GM21786 (cell line): ENCODE data around the gene TCF23.

Experiments
- ATAC-seq: cut with Tn5 transposase; IDR thresholded peaks from one replicate; pipeline ENCODE4 v1.9.1; 2021; ENCODE audit not compliant: unreplicated experiment

The TCF23 gene

DNA sequence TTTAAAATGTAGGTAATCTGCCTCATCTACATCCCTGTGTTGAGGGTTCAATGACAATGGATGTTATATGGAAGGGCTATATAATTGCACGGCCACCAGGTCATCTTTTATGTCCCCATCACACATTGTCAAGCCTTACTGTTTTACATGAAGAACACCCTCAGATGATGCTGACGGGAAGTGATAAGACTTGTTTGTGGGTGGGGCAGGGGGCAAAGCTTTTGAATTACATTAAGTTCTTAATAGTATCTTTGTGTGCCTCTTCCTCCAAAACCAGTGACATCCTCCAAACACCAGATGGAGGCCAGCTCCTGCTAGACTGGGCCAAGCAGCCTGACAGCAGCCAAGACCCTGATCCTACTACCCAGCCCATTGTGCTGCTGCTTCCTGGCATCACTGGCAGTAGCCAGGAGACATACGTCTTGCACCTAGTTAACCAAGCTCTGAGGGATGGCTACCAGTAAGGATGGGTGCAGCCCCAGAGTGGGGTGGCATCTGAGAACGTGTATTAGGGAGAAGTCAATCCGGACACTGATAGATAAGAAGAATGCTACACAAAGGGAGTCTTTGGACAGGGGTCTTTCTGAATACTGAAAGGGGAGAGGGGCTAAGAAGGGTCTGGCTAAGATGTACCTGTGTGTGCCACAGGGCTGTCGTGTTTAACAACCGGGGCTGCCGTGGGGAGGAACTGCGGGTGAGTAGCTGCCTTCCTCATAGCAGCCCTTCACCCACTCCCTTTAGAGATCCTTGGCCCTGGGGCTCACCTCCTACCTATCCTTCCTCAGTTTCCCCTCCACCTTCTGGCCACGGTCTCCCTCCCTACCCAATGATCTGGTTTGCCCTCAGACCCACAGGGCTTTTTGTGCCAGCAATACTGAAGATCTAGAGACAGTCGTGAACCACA is 19.9 kb upstream of the TCF23 start:
- no peak for ATAC-seq

DNA sequence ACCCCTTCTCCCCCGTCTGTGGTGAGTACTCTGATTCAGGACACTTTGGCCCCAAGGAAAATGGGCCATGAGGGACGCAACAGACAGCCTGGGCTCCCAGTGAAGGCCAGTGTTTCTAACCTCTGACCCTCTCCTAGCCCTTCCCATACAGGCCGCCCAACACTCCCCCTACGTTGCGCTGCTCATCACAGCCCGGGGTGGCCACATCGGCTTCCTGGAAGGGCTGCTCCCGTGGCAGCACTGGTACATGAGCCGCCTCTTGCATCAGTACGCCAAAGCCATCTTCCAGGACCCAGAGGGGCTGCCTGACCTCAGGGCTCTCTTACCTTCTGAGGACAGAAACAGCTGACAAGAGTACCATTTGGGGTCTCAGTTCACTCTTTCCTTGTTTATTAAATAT is 18.4 kb upstream of the TCF23 start:
- no peak for ATAC-seq

- no peak for ATAC-seq
Measured at GRCh38 chr2:27131429-27131828, 17.4 kb upstream of the TCF23 start.

DNA sequence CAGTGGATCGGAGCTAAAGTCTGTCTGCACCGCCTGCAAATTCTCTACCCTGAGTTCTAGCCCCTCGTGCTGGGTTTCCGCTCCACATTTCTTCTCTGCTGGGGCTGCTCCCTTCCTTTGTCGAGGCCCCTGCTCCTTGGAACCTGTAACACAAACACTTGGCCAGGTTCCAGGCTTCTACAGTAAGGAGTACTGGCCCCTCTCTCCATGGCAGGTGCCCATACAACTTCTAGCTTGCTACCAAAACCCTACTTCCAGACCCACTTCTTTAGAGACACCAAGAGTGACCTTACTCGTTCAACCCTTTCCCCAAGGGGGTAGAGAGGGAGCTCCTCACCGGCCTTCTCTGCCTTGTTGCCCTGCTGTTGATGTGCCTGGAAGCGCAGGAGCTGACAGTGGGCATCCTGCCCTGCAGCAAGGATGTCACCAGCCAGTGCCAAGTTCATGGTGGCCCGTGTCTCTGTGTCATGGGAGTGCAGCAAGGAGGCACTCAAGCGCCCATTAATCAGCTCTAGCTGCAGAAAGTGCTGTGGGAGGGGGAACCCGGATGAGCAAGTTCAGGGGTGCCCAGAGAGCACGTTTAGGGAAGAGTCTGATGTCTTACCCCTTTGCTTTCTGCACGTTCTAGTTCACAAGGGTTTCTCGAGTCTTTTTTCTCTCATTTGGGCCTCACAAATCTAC is 15.5 kb upstream of the TCF23 start:
- no peak for ATAC-seq

GRCh38 chr2:27133905-27134780 is 14.7 kb upstream of the TCF23 start, which contains the start of gene PREB:
Gene PREB (minus strand): TSS chr2:27134636. CDS start chr2:27134421, 215 bp downstream.
- peak; percentile 79 for ATAC-seq

GRCh38 chr2:27134781-27135477 is 13.9 kb upstream of the TCF23 start:
- ATAC-seq = no peak

GRCh38 chr2:27135478-27135955 is 13.3 kb upstream of the TCF23 start:
- ATAC-seq = no peak

- ATAC-seq = no peak
Measured at GRCh38 chr2:27136751-27137150, 12.1 kb upstream of the TCF23 start.

DNA sequence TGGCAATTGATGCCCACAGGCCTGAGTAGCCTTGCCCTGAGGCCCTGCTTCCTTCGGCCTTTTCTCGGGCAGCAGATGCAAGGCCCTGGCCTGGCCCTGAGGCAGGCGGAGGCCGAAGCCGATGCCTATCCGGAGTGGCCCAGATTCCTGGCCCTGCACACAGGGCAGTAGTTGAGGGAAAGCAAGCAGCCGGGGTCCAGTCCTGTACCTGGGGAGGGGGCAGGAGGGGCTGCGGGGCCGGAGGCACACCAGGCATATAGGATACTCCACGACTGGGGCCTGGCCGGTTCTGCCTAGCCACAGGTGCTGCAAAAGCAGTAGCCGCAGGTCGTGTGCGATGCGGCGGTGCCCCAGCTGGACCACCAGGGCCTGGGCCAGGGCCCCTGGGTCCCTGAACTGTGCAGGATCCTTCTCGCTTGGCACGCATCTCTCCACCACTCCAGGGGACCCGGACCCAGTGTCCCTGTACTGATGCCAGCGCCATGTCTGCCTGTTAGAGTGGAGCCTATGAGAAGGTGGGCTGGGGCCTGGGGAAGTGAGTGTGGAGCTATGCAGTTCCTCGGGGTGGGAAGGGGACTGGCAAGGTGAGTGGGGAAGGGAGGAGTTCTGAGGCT is 11.4 kb upstream of the TCF23 start:
- ATAC-seq = no peak

- no peak for ATAC-seq
Measured at GRCh38 chr2:27138111-27138510, 10.7 kb upstream of the TCF23 start.

- ATAC-seq = no peak
Measured at GRCh38 chr2:27139310-27139709, 9.5 kb upstream of the TCF23 start, which contains the start of gene PRR30. Gene PRR30 (minus strand): TSS chr2:27139410. CDS start chr2:27138329, 1,081 bp downstream.

- ATAC-seq = no peak
Measured at GRCh38 chr2:27143285-27143684, 5.5 kb upstream of the TCF23 start.

DNA sequence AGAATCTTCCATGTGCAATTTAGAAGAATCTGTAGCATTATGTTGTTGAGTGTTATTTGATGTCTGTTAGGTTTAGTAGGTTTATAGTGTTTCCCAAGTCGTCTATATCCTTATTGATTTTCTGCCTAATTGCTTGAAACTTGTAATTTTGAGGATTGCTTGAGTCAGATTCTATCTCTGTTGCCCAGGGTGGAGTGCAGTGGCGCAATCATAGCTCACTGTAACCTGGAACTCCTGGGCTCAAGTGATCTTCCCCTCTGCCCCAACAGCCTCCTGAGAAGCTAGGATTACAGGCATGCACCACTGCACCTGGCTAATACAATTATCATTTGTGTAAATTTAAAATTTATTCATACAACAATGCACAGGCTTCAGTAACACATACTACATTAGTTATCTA is 3.1 kb upstream of the TCF23 start:
- ATAC-seq = no peak

GRCh38 chr2:27147935-27148334 is 869 bp upstream of the TCF23 start:
- ATAC-seq = no peak

DNA sequence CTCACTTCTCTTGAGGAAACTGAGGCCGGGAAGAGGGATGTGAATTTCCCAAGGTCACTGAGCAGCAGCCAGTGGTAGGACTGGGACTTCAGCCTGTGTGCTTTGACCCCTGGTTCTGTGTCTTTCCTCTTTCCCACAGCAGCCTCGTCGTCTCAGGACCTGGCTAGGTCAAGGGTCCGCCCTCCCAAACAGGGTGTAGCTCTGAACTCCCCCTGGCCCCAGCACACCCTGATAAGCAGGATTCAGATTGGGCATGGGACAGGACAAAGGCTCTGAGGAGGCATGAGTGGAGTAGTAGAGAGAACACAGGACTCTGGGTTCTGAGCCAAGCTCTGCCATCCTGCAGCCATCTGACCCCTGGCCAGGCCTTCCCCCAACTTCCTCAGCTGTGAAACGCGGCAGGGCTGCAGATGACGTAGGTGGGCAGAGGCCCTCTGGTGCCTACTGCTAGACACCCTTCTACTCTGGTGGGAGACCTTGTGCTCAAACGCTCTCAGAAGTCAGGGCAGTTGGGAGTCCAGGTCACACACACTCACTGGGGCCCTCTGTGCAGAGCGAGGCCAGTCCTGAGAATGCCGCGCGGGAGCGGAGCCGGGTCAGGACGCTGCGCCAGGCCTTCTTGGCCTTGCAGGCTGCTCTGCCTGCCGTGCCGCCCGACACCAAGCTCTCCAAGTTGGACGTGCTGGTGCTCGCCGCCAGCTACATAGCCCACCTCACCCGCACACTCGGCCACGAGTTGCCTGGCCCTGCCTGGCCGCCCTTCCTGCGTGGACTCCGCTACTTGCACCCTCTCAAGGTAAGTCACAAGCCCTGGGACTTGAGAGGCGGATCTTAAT is 984 bp downstream of the TCF23 start:
- ATAC-seq = no peak

- ATAC-seq = no peak
Measured at GRCh38 chr2:27150639-27151230, 1.9 kb downstream of the TCF23 start.

- no peak for ATAC-seq
Measured at GRCh38 chr2:27152102-27152795, 3.4 kb downstream of the TCF23 start.
